IMR-90 (cell line): ENCODE data around the gene FBLN7.

Experiments
- RAD21 ChIP-seq: IDR thresholded peaks from 2 replicates; pipeline ENCODE4 v1.6.1; 2012; ENCODE audit warnings: low read length, improper control_type of control experiment
- SMC3 ChIP-seq: fragments of 150-350 bp; IDR thresholded peaks from 2 replicates; pipeline ENCODE4 v1.6.1; 2016; ENCODE audit warnings: low read depth, mild to moderate bottlenecking, antibody characterized with exemption, low read length, moderate library complexity
- TF ChIP-seq, protein P1 (sequence below): conservative IDR thresholded peaks from 2 replicates; pipeline ENCODE4 v1.5.1; 2012; ENCODE audit warnings: mild to moderate bottlenecking, low read depth, low read length, improper control_type of control experiment

DNA sequence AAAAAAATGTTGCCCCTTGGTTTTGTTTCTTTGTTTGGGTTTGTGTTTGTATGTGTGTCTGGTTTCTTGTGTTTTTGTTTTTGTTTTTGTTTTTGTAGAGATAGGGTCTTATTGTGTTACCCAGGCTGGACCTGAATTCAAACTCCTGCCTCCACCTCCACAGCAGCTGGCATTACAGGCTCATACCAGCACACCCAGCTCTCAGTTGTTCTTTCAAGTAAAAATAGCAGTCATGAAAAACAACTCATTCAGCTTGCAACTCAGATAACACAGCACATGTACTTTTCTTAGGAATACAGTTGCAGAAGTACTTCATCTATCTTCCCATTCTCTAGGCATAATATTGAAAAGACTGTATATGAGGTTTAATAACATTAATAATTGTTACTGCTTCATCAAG is 79.7 kb downstream of the FBLN7 start:
- TF ChIP-seq, protein P1, sequence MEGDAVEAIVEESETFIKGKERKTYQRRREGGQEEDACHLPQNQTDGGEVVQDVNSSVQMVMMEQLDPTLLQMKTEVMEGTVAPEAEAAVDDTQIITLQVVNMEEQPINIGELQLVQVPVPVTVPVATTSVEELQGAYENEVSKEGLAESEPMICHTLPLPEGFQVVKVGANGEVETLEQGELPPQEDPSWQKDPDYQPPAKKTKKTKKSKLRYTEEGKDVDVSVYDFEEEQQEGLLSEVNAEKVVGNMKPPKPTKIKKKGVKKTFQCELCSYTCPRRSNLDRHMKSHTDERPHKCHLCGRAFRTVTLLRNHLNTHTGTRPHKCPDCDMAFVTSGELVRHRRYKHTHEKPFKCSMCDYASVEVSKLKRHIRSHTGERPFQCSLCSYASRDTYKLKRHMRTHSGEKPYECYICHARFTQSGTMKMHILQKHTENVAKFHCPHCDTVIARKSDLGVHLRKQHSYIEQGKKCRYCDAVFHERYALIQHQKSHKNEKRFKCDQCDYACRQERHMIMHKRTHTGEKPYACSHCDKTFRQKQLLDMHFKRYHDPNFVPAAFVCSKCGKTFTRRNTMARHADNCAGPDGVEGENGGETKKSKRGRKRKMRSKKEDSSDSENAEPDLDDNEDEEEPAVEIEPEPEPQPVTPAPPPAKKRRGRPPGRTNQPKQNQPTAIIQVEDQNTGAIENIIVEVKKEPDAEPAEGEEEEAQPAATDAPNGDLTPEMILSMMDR, result no peak
- no peak for TF ChIP-seq RAD21
- TF ChIP-seq SMC3, result no peak
